Skeletal muscle satellite cell (primary cell): ENCODE measurements around the gene ACR. TPM values are rescaled to one million over a fixed set of nuclear protein-coding genes. Genes with fewer than 3 reads are reported as not detected.
"Not testable (repeated sequence)": the region's sequence is repeated elsewhere in the genome, so short reads cannot be mapped to it uniquely, and the experiment has no call there.

Experiments
- H3K27me3 ChIP-seq: 2 replicates; pipeline ENCODE4 v1.7.0; 2013; ENCODE audit warnings: low read length; ENCODE audit not compliant: control insufficient read depth, insufficient read depth
- H3K36me3 ChIP-seq: 2 replicates; pipeline ENCODE4 v1.7.0; 2013; ENCODE audit warnings: mild to moderate bottlenecking, control low read depth, low read length; ENCODE audit not compliant: insufficient read depth
- H3K4me1 ChIP-seq: 2 replicates; pipeline ENCODE4 v1.7.0; 2013; ENCODE audit warnings: low read length; ENCODE audit not compliant: control insufficient read depth, insufficient read depth
- H3K4me2 ChIP-seq: 2 replicates; pipeline ENCODE4 v1.7.0; 2013; ENCODE audit warnings: mild to moderate bottlenecking, low read length
- H3K4me3 ChIP-seq: 2 replicates; pipeline ENCODE4 v1.7.0; 2013; ENCODE audit warnings: low read length
- H3K9ac ChIP-seq: 2 replicates; pipeline ENCODE4 v1.7.0; 2013; ENCODE audit warnings: mild to moderate bottlenecking, low read depth, low read length, moderate library complexity
- H3K9me3 ChIP-seq: replicated peaks from 2 replicates; pipeline ENCODE4 v1.7.0; 2013; ENCODE audit warnings: mild to moderate bottlenecking, control low read depth, low read length
- small RNA-seq: library from RNA; depleted of rRNA; stranded (forward); fragments of <200 nt; gene quantifications from one replicate; pipeline ENCODE3, GENCODE V24; 2012

The ACR gene

DNA sequence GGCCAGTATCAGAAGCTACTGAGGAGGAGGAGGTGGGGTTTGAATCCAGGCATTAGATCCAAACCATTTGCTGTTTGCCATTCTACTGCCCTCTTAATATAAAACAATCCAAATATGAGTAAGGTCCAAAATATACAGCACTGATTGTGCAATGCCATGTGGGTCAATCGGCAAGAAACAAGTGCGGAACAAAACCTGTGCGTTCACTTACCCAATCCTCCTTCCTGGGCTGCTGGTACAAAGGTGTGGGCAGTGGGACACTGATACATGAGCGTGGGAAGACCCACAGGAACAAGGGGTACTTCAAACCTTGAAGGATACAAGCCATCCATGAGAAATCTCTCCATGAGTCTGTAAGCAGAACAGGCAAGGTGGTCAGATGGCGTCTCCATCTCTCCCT, 39.6 kb downstream of the ACR start:
- H3K4me2 ChIP-seq, H3K9me3 ChIP-seq, H3K4me1 ChIP-seq, H3K9ac ChIP-seq, H3K36me3 ChIP-seq, H3K4me3 ChIP-seq, H3K27me3 ChIP-seq: not testable (repeated sequence)

- H3K36me3 ChIP-seq = not testable (repeated sequence)
These were observed 42.2 kb downstream of the ACR start for GRCh38 chr22:50780244-50780643.

DNA sequence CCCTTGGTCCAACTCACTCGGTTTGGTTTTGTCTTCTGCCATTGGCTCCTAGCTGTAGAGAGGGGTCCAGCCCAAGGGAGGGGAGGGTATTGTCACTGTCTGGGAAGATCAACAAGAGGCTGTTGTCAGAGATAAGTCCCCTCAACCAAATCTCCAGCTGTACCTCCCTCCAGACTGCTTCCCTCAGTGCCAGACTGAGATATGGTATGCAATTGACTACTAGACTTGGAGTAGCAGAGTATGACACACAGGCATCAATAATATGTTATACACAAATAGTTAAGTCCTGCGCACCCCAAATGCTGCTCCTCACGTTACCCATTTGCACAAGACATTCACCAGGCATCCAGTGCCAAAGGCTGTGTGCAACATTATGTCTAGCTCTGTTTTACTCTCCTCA, 44.2 kb downstream of the ACR start:
- not testable (repeated sequence) for H3K4me1 ChIP-seq, H3K9ac ChIP-seq, H3K4me3 ChIP-seq, H3K9me3 ChIP-seq, H3K36me3 ChIP-seq, H3K27me3 ChIP-seq
- peak overlapping the region; percentile 49 for H3K4me2 ChIP-seq

More at GRCh38 chr22:50780244-50780643, 42.2 kb downstream of the ACR start:
- not testable (repeated sequence) for H3K9me3 ChIP-seq, H3K4me3 ChIP-seq, H3K27me3 ChIP-seq, H3K4me1 ChIP-seq, H3K9ac ChIP-seq, H3K4me2 ChIP-seq

- not testable (repeated sequence) for H3K27me3 ChIP-seq, H3K36me3 ChIP-seq
These were observed 45.3 kb downstream of the ACR start, which contains the start of gene RABL2B for GRCh38 chr22:50783033-50783879. Gene RABL2B, minus strand, starts transcription at chr22:50783636. Its CDS starts 1,342 bp downstream, at chr22:50782294.

DNA sequence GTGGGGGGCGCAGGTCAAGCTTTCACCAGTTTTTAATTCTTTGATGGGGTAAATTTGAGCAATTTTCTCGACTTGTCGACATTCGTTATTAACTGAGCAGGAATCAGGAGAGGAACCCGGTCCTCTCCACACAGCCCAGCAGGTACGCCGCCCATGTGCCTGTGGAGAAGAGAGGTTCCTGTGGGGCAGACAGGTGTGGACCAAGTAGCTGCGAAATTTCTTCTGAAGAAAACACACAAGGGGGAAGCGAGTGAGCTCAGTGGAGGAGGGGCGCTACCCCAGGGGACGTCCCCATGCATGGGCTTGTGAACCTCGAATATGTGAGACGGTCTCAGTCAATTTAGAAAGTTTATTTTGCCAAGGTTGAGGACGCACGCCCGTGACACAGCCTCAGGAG, 45.9 kb downstream of the ACR start:
- H3K27me3 ChIP-seq, H3K36me3 ChIP-seq, H3K4me1 ChIP-seq, H3K9me3 ChIP-seq: not testable (repeated sequence)
- Histone ChIP-seq H3K4me2 (peak overlapping the region; percentile 80), H3K4me3 (peak overlapping the region; percentile 71), H3K9ac (peak overlapping the region; percentile 79)

More at GRCh38 chr22:50783033-50783879, 45.3 kb downstream of the ACR start, which contains the start of gene RABL2B:
- H3K4me1 ChIP-seq, H3K9me3 ChIP-seq: not testable (repeated sequence)
- H3K4me2 ChIP-seq = peak within 1 kb of the TSS; percentile 80
- peak within 1 kb of the TSS; percentile 79 for H3K9ac ChIP-seq
- H3K4me3 ChIP-seq = peak within 1 kb of the TSS; percentile 73

- H3K4me1 ChIP-seq, H3K9ac ChIP-seq, H3K4me2 ChIP-seq, H3K4me3 ChIP-seq, H3K36me3 ChIP-seq, H3K27me3 ChIP-seq, H3K9me3 ChIP-seq: not testable (repeated sequence)
These were observed 47.3 kb downstream of the ACR start for GRCh38 chr22:50785289-50785688.

DNA sequence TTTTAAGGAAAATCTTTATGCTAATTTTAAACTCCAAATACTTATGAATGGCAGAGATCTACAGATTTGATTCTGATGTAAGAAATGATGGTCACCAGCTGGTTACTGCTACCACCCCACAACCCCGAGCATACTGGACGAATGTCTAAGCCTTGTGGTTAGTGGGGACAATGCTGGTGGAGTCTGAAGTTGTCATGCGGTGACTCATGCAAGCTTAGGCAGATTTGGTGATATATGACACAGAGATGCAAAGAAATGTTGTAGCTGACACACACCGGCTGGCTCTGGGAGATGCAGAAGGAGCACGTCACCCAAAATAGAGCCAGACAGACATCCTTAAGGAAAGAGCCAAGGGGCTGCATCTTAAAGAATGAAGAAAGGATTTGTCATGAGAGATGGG, 48.9 kb downstream of the ACR start:
- not testable (repeated sequence) for H3K27me3 ChIP-seq, H3K9me3 ChIP-seq, H3K9ac ChIP-seq, H3K4me2 ChIP-seq, H3K4me3 ChIP-seq, H3K36me3 ChIP-seq, H3K4me1 ChIP-seq

Small RNAs within 50 kb of the gene (small RNA-seq; reads per million reads assigned to genes)
- gene RNU6-409P = not detected
